Measurements from ENCODE around the gene RAP1GAP. TPM values are rescaled to one million over a fixed set of nuclear protein-coding genes. Genes with fewer than 3 reads are reported as not detected.
A peak's percentile ranks its signal among the peaks of the same experiment; 100 is the strongest.
"Not testable (repeated sequence)": the region's sequence is repeated elsewhere in the genome, so short reads cannot be mapped to it uniquely, and the experiment has no call there.

The RAP1GAP gene
- total RNA-seq, 1 experiment from 2014 or later: 8.4 TPM

- no peak for DNase-seq
- Histone ChIP-seq H3K4me1 (peaks cover 28% of the 10 kb centered on the region), H3K27ac (no peak overlapping the region), H3K36me3 (no peaks in the 10 kb centered on the region), H3K27me3 (no peaks in the 10 kb centered on the region), H3K9me3 (replicated peaks) (no peaks in the 10 kb centered on the region), H3K4me3 (no peak overlapping the region)
Observed at GRCh38 chr1:21634806-21635535, 34.2 kb downstream of the RAP1GAP start.

GRCh38 chr1:21633992-21634805, 35.0 kb downstream of the RAP1GAP start:
- H3K4me1 ChIP-seq: peaks cover 23% of the 10 kb centered on the region
- H3K4me3 ChIP-seq: no peak overlapping the region
- H3K9me3 ChIP-seq (replicated peaks): no peaks in the 10 kb centered on the region
- H3K36me3 ChIP-seq: no peaks in the 10 kb centered on the region
- H3K27ac ChIP-seq: no peak overlapping the region
- DNase-seq: no peak
- no peaks in the 10 kb centered on the region for H3K27me3 ChIP-seq

DNA sequence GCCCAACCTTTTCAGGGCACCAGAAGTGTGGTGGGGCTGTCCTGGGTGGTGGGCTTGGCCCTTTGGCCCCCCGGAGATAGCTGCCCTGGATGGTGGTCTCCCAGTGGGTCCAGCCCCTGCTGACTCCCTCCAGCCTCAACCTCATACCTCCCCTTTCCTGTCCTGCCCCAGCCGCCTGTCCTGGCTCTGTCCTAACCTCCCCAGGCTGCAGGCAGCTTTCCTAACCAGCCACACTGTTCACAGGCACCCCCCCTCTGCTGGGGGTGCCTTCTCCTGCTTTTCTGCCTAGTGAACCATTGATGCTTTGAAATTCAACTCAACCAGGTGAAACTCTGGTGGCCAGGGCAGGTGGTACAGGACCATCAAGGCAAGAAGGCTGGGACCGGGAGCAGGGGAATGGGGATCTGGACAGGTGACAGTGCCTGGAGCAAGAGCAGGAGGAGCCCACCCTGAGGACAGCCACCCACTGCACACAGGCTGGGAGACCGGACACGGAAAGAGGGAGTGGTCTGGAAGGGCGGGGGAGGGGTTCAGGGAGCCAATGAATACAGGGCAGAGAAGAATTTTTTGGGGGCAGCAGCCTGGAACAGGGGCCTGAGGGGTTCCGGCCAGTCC, 35.9 kb downstream of the RAP1GAP start:
- no peak overlapping the region for H3K27ac ChIP-seq
- no peak for DNase-seq
- no peaks in the 10 kb centered on the region for H3K9me3 ChIP-seq (replicated peaks)
- no peaks in the 10 kb centered on the region for H3K36me3 ChIP-seq
- H3K4me1 ChIP-seq: peaks cover 15% of the 10 kb centered on the region
- H3K4me3 ChIP-seq: no peak overlapping the region
- H3K27me3 ChIP-seq: no peaks in the 10 kb centered on the region

DNA sequence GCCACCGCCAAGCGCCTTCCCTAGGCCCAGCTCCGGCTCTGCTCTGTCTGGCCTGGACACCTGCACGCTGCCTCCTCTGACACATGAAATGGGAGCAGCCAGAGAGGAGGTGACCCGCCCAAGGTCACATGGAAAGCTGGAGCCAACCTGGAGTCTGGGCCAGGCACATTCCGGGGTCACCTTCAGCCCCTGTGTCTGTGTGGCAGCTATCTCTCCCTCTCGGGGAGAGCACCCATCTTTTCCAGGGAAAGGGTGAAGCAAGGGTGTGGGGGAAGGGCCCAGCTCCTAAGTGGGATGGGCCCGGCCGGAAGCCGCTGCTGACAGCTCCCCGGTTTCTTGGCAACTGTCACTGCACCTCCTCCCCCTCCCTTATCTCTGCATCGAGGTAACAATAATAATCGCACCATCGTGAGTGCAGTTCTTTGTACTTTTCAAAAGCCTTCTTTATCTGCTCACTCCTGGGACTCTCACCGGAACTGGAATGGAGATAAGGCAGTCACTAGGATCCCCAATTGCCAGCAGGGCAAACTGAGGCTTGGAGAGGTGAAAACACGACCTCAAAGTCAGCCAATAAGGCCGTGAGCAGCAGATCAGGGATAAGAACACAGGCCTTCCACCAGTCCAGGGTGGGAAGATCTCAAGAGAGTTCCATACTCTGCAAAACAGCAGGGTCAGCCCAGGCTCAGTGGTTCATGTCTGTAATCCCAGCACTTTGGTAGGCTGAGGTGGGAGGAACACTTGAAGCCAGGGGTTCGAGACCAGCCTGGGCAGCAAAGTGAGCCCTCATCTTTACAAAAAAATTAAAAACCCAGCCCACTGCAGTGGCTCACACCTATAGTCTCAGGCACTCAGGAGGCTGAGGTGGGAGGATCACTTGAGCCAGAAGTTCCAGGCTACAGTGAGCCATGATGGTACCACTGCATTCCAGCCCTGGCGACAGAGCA, 36.9 kb downstream of the RAP1GAP start:
- no peaks in the 10 kb centered on the region for H3K36me3 ChIP-seq
- H3K9me3 ChIP-seq (replicated peaks): no peaks in the 10 kb centered on the region
- no peak overlapping the region for H3K4me3 ChIP-seq
- no peak overlapping the region; the same call in 1 of the 2 replicates for H3K27ac ChIP-seq
- H3K27me3 ChIP-seq: no peaks in the 10 kb centered on the region
- no peak for DNase-seq
- peaks cover 15% of the 10 kb centered on the region for H3K4me1 ChIP-seq

- not testable (repeated sequence) for H3K27me3 ChIP-seq; DNase-seq; H3K9me3 ChIP-seq (replicated peaks); H3K4me3 ChIP-seq; H3K36me3 ChIP-seq
- H3K4me1 ChIP-seq: peaks cover 21% of the 10 kb centered on the region
- peak overlapping the region; percentile 68 for H3K27ac ChIP-seq
Observed at GRCh38 chr1:21631590-21631943, 37.6 kb downstream of the RAP1GAP start.

GRCh38 chr1:21630571-21631343, 38.4 kb downstream of the RAP1GAP start:
- H3K27me3 ChIP-seq: no peaks in the 10 kb centered on the region
- DNase-seq: peak; percentile 93
- no peaks in the 10 kb centered on the region for H3K9me3 ChIP-seq (replicated peaks)
- H3K36me3 ChIP-seq: no peaks in the 10 kb centered on the region
- peak overlapping the region; percentile 68 for H3K27ac ChIP-seq
- peak overlapping the region; percentile 8 for H3K4me3 ChIP-seq
- peaks cover 26% of the 10 kb centered on the region for H3K4me1 ChIP-seq

DNA sequence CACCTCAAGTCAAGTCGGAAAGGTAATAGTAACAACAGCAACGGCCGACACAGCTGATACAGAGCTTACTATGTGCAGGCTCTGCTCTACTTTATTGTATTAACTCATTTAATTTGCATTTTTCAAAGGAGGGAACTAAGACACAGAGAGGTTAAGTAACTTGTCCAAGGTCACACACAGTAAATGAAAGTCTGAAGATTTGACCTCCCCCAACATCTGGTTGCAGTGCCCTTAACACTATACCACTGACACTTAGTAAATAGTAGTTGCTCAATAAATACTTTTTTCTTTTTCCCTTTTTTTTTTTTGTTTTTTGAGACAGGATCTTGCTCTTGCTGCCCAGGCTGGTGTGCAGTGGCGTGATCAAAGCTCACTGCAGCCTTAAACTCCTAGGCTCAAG, 39.2 kb downstream of the RAP1GAP start:
- DNase-seq: no peak
- Histone ChIP-seq H3K36me3 (no peaks in the 10 kb centered on the region), H3K4me3 (no peak overlapping the region), H3K27ac (no peak overlapping the region), H3K4me1 (peaks cover 26% of the 10 kb centered on the region), H3K27me3 (no peaks in the 10 kb centered on the region), H3K9me3 (replicated peaks) (no peaks in the 10 kb centered on the region)

- Histone ChIP-seq H3K36me3 (no peaks in the 10 kb centered on the region), H3K4me1 (peaks cover 27% of the 10 kb centered on the region), H3K27ac (no peak overlapping the region), H3K9me3 (replicated peaks) (no peaks in the 10 kb centered on the region), H3K4me3 (no peak overlapping the region), H3K27me3 (no peaks in the 10 kb centered on the region)
- DNase-seq: no peak
Observed at GRCh38 chr1:21628798-21629393, 40.3 kb downstream of the RAP1GAP start.

GRCh38 chr1:21626921-21627339, 42.2 kb downstream of the RAP1GAP start:
- Histone ChIP-seq H3K4me3 (no peak overlapping the region), H3K4me1 (peaks cover 34% of the 10 kb centered on the region), H3K27me3 (no peaks in the 10 kb centered on the region), H3K36me3 (no peaks in the 10 kb centered on the region), H3K9me3 (replicated peaks) (no peaks in the 10 kb centered on the region), H3K27ac (peak overlapping the region; percentile 35; the same call in 1 of the 2 replicates)
- DNase-seq: peak; percentile 68 to 72

GRCh38 chr1:21625390-21626190, 43.6 kb downstream of the RAP1GAP start:
- Histone ChIP-seq H3K36me3 (no peaks in the 10 kb centered on the region), H3K4me3 (no peak overlapping the region), H3K9me3 (replicated peaks) (no peaks in the 10 kb centered on the region), H3K27ac (no peak overlapping the region), H3K27me3 (no peaks in the 10 kb centered on the region), H3K4me1 (peaks cover 27% of the 10 kb centered on the region)
- DNase-seq: no peak

DNA sequence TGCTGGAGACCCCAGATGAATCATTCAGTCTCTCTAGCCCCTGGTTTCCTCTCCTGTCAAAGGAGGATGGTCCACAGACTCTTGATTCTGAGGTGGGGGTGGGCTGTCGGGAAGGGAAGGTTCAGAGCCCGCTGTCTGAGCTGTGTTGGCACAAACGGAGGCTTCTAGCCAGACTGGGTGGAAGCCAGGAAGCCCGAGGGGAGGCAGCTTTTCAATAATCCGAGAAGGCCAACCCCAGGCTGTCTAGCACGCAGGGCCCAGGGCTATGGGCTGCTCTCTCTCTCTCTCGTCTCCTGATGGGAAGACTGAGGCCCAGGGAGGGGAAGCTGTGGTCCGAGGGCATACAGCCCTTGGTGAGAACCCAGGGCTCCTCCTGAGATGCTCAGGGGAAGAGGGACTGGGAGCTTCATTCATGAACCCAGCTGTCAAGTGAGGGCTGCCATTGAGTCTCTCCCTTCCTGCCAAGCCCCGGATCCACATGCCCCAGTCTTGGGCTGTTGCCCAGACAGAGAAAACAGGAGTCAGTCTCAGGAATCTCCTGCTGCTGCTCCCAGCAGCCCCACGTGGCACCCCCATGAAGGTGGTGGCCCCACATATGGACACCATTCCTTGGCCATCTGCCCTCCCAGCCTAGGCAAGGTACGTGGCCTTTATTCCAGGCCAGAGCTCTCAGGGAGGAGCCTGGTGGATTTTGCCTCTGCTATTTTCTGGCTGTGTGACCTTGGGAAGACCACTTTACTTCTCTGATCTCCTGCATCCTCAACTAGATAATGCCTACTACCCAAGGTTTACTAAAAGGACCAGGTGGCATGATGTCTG, 44.4 kb downstream of the RAP1GAP start:
- Histone ChIP-seq H3K36me3 (no peaks in the 10 kb centered on the region), H3K9me3 (replicated peaks) (no peaks in the 10 kb centered on the region), H3K4me3 (no peak overlapping the region), H3K27ac (no peak overlapping the region), H3K4me1 (peaks cover 24% of the 10 kb centered on the region), H3K27me3 (no peaks in the 10 kb centered on the region)
- peak in 1 of 2 experiments; percentile 45 for DNase-seq

DNA sequence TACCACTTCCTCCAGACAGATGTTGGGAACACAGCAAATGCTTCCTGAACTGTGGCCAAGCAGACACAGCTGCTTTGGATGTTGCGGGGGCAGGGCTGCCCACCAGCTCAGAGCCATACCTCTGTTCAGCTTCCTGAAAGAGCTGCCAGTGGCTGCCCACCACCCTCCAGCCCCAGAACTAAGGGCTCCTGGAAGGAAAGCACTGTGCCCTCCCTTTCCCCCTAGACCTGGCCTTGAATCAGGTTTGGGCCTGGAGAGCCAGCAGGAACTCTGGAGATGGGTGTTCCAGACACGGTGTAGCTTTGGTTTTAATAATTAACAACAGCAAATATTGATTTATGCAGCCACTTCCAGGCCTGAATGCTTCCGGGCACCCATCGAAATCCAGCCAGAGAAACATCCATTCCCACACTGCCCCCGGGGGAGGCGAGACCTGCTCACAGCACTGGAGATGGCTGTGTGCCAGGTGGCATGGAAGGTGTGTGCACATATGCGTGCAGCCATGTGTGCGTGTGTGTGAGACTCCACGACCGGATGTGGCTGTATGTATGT, 45.7 kb downstream of the RAP1GAP start:
- Histone ChIP-seq H3K4me3 (no peak overlapping the region), H3K9me3 (replicated peaks) (no peaks in the 10 kb centered on the region), H3K27me3 (no peaks in the 10 kb centered on the region), H3K36me3 (no peaks in the 10 kb centered on the region), H3K4me1 (peaks cover 30% of the 10 kb centered on the region), H3K27ac (no peak overlapping the region)
- peak; percentile 53 to 69 for DNase-seq
